Activated CD8-positive, alpha-beta T cell treated with anti-CD3 and anti-CD28 coated beads for 36 hours (primary cell): ENCODE data around the gene FBN1. TPM values are rescaled to one million over a fixed set of nuclear protein-coding genes. Genes with fewer than 3 reads are reported as not detected.

Experiments
- ATAC-seq: fragments of 200-7000 bp; cut with Tn5 transposase; one replicate; pipeline ENCODE4 v1.10.0; 2021; ENCODE audit warnings: mild to moderate bottlenecking, moderate library complexity
- CTCF ChIA-PET: fragments of 350-600 bp; sonication (Branson Sonifier 250); formaldehyde crosslinking; loops from one replicate; lab custom pipeline; 2021; ENCODE audit warnings: antibody characterized with exemption; lab: Charles Lee
- POLR2A ChIA-PET: fragments of 350-600 bp; sonication (Branson Sonifier 250); formaldehyde crosslinking; loops from one replicate; lab custom pipeline; 2021; ENCODE audit warnings: antibody characterized with exemption; lab: Charles Lee
- DNase-seq: peaks from one replicate; pipeline ENCODE4 v3.0.0-alpha.2; 2020
- H3K27ac Mint-ChIP-seq: one replicate; pipeline ENCODE4 v1.8.0; 2021; ENCODE audit warnings: mild to moderate bottlenecking, mixed read lengths
- H3K27me3 Mint-ChIP-seq: one replicate; pipeline ENCODE4 v1.8.0; 2021; ENCODE audit warnings: mixed read lengths
- H3K36me3 Mint-ChIP-seq: one replicate; pipeline ENCODE4 v1.8.0; 2021; ENCODE audit warnings: low read depth, mixed read lengths
- H3K4me1 Mint-ChIP-seq: one replicate; pipeline ENCODE4 v1.8.0; 2021; ENCODE audit warnings: low read depth, mixed read lengths
- H3K4me3 Mint-ChIP-seq: one replicate; pipeline ENCODE4 v1.8.0; 2021; ENCODE audit warnings: mild to moderate bottlenecking, moderate library complexity, mixed read lengths
- H3K9me3 Mint-ChIP-seq: one replicate; pipeline ENCODE4 v1.8.0; 2021; ENCODE audit warnings: mixed read lengths
- intact Hi-C: fragments of 100-400 bp; cut with micrococcal nuclease; formaldehyde crosslinking; loops from one replicate; pipeline ENCODE4 v1.10.0; 2022
- total RNA-seq, 2 experiments: library from RNA; stranded (reverse); gene quantifications; one replicate each; pipeline ENCODE4 v1.2.3, GENCODE V29; 2021
- TF ChIP-seq, protein P1 (sequence below): fragments of 200-600 bp; IDR thresholded peaks from one replicate; pipeline ENCODE4 v1.8.0; 2022; ENCODE audit warnings: antibody characterized with exemption, mild to moderate bottlenecking

The FBN1 gene
- total RNA-seq, 2 experiments from 2014 or later = 0.38 to 0.49 TPM

DNA sequence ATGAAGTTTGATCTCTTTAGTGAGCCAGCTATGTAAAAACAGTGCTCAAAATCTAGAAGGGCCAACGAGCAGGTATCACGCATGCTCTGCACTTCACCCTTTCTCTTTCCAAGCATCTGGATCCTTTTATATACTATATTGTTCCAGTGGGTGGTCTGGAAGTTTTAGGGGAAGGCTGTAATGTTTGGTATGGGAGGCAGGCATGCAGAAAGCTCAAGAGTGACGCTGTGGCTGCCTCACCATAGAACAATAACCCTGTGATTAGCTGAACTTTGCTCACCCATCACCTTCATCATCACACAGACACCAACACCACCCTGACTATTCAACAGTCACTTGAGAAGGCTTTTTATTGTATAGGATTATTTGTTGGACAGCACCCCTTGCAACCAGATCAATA, 81.6 kb downstream of the FBN1 start:
- ChIA-PET POLR2A (no interaction called here), CTCF (interaction anchor here (0.6 kb wide), 1 partner anchor 107 kb away, joined by 3 read pairs; no protein-coding TSS in a partner anchor)
- intact Hi-C loops = no loop called here
- Mint-ChIP-seq H3K4me1 (no peaks in the 10 kb centered on the region), H3K36me3 (no peaks in the 10 kb centered on the region), H3K27ac (no peak overlapping the region), H3K27me3 (peaks cover 3% of the 10 kb centered on the region), H3K9me3 (no peaks in the 10 kb centered on the region), H3K4me3 (no peak overlapping the region)
- DNase-seq = no peak
- TF ChIP-seq, protein P1, sequence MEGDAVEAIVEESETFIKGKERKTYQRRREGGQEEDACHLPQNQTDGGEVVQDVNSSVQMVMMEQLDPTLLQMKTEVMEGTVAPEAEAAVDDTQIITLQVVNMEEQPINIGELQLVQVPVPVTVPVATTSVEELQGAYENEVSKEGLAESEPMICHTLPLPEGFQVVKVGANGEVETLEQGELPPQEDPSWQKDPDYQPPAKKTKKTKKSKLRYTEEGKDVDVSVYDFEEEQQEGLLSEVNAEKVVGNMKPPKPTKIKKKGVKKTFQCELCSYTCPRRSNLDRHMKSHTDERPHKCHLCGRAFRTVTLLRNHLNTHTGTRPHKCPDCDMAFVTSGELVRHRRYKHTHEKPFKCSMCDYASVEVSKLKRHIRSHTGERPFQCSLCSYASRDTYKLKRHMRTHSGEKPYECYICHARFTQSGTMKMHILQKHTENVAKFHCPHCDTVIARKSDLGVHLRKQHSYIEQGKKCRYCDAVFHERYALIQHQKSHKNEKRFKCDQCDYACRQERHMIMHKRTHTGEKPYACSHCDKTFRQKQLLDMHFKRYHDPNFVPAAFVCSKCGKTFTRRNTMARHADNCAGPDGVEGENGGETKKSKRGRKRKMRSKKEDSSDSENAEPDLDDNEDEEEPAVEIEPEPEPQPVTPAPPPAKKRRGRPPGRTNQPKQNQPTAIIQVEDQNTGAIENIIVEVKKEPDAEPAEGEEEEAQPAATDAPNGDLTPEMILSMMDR = no peak
- no peak for ATAC-seq

DNA sequence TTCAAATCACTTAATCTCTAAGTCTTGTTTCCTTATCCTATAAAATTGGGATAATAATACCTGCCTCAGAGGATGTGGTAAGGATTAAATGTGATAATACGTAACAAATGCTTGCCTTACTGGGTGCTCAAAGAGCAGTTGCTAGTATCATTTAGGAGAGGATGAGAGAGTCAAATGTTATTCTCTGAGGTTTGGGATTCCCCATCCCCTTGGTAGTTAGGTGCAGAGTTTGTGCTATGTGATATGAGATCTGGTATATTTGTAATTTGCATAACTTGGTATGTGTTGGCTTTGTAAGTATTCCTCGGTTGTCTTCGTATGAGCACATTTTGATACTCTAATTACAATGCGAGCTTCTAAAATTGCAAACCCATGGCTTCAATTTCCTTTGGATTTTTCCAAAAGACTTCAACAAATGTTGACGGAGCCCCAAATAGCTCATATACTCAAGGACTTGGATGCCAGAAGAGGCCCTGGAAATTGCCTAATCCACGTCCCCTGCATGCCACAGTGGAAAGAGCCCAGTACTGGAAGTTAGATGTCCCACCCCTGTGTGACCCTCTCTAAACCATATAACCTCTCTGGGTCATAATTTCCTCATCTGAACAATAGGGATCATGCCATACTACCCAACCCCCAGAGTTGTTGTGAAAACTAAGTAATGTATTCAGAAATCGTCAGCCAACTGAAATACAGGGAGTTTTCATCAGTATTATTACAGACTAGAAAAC, 85.0 kb downstream of the FBN1 start:
- POLR2A ChIA-PET = no interaction called here
- TF ChIP-seq, protein P1 = no peak
- CTCF ChIA-PET = interaction anchor here (1.3 kb wide), 1 partner anchor 120 kb away, joined by 3 read pairs; no protein-coding TSS in a partner anchor
- no peak for ATAC-seq
- Mint-ChIP-seq H3K9me3 (no peaks in the 10 kb centered on the region), H3K4me1 (no peaks in the 10 kb centered on the region), H3K36me3 (no peaks in the 10 kb centered on the region), H3K27ac (no peak overlapping the region), H3K4me3 (no peak overlapping the region), H3K27me3 (peaks cover 3% of the 10 kb centered on the region)
- intact Hi-C loops = no loop called here
- DNase-seq = no peak

DNA sequence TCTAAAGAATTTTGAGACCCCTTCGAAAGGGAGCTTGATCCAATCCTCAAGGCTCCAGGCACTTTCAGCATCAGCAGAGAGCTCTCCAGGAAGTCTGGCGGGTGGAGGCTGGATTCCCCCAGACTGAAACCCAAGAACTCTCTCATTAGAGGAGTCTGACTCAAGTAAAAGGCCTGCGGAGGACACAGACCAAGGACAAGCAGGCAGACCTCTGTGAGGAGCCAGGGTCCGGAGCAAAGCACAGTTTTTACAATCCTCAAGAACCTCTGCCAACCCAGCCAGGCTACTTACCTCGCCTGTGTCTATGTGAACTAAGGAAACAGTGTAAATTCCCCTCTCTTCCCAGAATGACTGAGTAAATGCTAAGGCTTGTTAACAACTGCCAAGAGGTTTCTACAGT, 86.2 kb downstream of the FBN1 start:
- Mint-ChIP-seq H3K4me3 (no peak overlapping the region), H3K9me3 (no peaks in the 10 kb centered on the region), H3K4me1 (no peaks in the 10 kb centered on the region), H3K27ac (no peak overlapping the region), H3K36me3 (no peaks in the 10 kb centered on the region), H3K27me3 (peaks cover 7% of the 10 kb centered on the region)
- no peak for DNase-seq
- TF ChIP-seq, protein P1 = no peak
- POLR2A ChIA-PET = no interaction called here
- intact Hi-C loops = no loop called here
- no peak for ATAC-seq
- CTCF ChIA-PET = no interaction called here

DNA sequence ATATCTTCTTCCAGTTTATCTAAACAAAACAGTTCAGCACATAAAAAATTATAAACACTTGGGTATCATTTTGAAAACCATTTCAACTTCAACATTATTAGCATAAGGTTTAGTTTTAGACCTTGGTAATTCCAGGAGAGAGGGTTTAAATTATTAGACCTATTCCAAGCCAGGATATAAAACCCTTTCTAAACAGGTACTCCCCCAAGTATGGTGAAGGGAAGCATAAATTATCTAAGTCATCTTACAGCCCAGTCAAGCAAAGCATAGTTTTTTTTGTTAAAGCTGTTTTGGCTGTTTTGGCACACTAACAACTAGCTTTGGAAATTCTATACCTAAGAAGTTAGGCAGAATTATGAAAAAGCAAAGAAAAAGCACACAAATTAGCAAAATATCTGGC, 87.3 kb downstream of the FBN1 start:
- ChIA-PET POLR2A (no interaction called here), CTCF (no interaction called here)
- intact Hi-C loops = no loop called here
- Mint-ChIP-seq H3K36me3 (no peaks in the 10 kb centered on the region), H3K4me1 (no peaks in the 10 kb centered on the region), H3K27me3 (peaks cover 7% of the 10 kb centered on the region), H3K4me3 (no peak overlapping the region), H3K27ac (no peak overlapping the region), H3K9me3 (no peaks in the 10 kb centered on the region)
- DNase-seq (no peak), ATAC-seq (no peak)
- TF ChIP-seq, protein P1 = no peak

DNA sequence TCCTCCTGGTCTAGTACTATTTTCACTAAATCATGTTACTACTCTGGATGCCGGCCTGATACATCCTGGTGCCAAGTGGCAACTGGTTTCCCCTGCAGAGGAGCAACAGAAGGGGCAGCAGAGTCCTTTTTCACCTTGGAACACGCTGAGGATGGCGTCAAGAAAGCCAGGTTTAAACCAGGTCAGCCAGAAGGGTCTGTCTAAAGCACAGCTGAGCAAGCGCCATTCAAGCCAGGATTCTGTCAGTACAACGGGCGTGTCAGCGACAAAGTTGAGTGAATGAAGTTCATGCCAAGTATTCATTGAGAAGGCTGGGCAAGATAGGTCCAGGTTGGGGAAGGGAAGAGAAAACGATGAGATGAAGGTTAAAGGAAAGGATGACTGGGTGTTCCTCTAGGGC, 88.2 kb downstream of the FBN1 start:
- Mint-ChIP-seq H3K27me3 (peaks cover 7% of the 10 kb centered on the region), H3K4me3 (no peak overlapping the region), H3K36me3 (no peaks in the 10 kb centered on the region), H3K27ac (no peak overlapping the region), H3K4me1 (no peaks in the 10 kb centered on the region), H3K9me3 (no peaks in the 10 kb centered on the region)
- CTCF ChIA-PET = no interaction called here
- TF ChIP-seq, protein P1 = no peak
- DNase-seq = no peak
- intact Hi-C loops = no loop called here
- no peak for ATAC-seq
- POLR2A ChIA-PET = no interaction called here
